Measurements from ENCODE around the gene NCKIPSD.

Gene NCKIPSD

GRCh38 chr3:48628277-48629017, 57.3 kb downstream of the NCKIPSD start:
- Histone ChIP-seq H3K4me3 (ENCODE audit: low read depth, low read length) (no peak overlapping the region), H3K4me1 (ENCODE audit: control insufficient read depth, insufficient read depth, low read length) (no peaks in the 10 kb centered on the region), H3K27ac (ENCODE audit: extremely low read depth, low read depth, low read length) (no peak overlapping the region), H3K9me3 (ENCODE audit: control insufficient read depth, insufficient read depth, low read depth, low read length) (no peaks in the 10 kb centered on the region), H3K36me3 (ENCODE audit: control insufficient read depth in 2 of 2, insufficient read depth in 1 of 2, low read length in 2 of 2) (peaks cover 0 to 87% of the 10 kb centered on the region in 2 experiments; a peak in 1 of 3 replicates)
- ChIA-PET CTCF (interaction anchor here (0.6 kb wide), 1 partner anchor 361 kb away, joined by 3 read pairs; no protein-coding TSS in a partner anchor), POLR2A (no interaction called here)
- TF ChIP-seq GLIS1 (tag by site-specific recombination; IDR thresholded peaks at IDR 0.05) = peak; percentile 22; the same call in 1 of the 2 replicates
- no peak for TF ChIP-seq ZNF639 (tag by site-specific recombination; IDR thresholded peaks at IDR 0.05)
- TF ChIP-seq ZNF394 (tag by site-specific recombination; IDR thresholded peaks at IDR 0.05; ENCODE audit: borderline replicate concordance) = peak; percentile 55; the same call in 1 of the 2 replicates

- Histone ChIP-seq H3K4me1 (ENCODE audit: control insufficient read depth, insufficient read depth, low read length) (no peaks in the 10 kb centered on the region), H3K36me3 (ENCODE audit: control insufficient read depth in 2 of 2, insufficient read depth in 1 of 2, low read length in 2 of 2) (peaks cover 0 to 58% of the 10 kb centered on the region in 2 experiments; a peak in 1 of 3 replicates)
- POLR2A ChIA-PET = no interaction called here
Measured at GRCh38 chr3:48625600-48625999, 60.1 kb downstream of the NCKIPSD start.

GRCh38 chr3:48624767-48625166, 60.9 kb downstream of the NCKIPSD start:
- H3K4me3 ChIP-seq (ENCODE audit: low read depth, low read length) = no peak overlapping the region
- H3K36me3 ChIP-seq (ENCODE audit: control insufficient read depth in 2 of 2, insufficient read depth in 1 of 2, low read length in 2 of 2) = peaks cover 0 to 50% of the 10 kb centered on the region in 2 experiments; a peak in 1 of 3 replicates
- H3K27ac ChIP-seq (ENCODE audit: extremely low read depth, low read depth, low read length) = no peak overlapping the region
- POLR2A ChIA-PET = interaction anchor here (1.2 kb wide), 1 partner anchor 10 kb away, joined by 7 read pairs; the partner anchor contains the start of gene SLC26A6
- H3K4me1 ChIP-seq (ENCODE audit: control insufficient read depth, insufficient read depth, low read length) = no peaks in the 10 kb centered on the region
- CTCF ChIA-PET = no interaction called here
- no peaks in the 10 kb centered on the region for H3K9me3 ChIP-seq (ENCODE audit: control insufficient read depth, insufficient read depth, low read depth, low read length)
- no peak for TF ChIP-seq ZNF404 (tag by site-specific recombination; IDR thresholded peaks at IDR 0.05)
- TF ChIP-seq ZNF211 (tag by site-specific recombination; IDR thresholded peaks at IDR 0.05; ENCODE audit: low read depth) = no peak
- TF ChIP-seq BCL11B (tag by site-specific recombination; IDR thresholded peaks at IDR 0.05; ENCODE audit: low read depth) = no peak

More at GRCh38 chr3:48625600-48625999, 60.1 kb downstream of the NCKIPSD start:
- Histone ChIP-seq H3K27ac (ENCODE audit: extremely low read depth, low read depth, low read length) (no peak overlapping the region), H3K4me3 (ENCODE audit: low read depth, low read length) (no peak overlapping the region), H3K9me3 (ENCODE audit: control insufficient read depth, insufficient read depth, low read depth, low read length) (no peaks in the 10 kb centered on the region)
- CTCF ChIA-PET = no interaction called here
- TF ChIP-seq ZNF426 (tag by site-specific recombination; IDR thresholded peaks at IDR 0.05) (no peak), ZNF701 (tag by site-specific recombination; IDR thresholded peaks at IDR 0.05) (no peak), ZBTB21 (tag by site-specific recombination; IDR thresholded peaks at IDR 0.05) (no peak), ZNF514 (tag by site-specific recombination; IDR thresholded peaks at IDR 0.05) (no peak), ZBTB8A (tag by site-specific recombination; IDR thresholded peaks at IDR 0.05) (no peak), ZNF433 (tag by site-specific recombination; IDR thresholded peaks at IDR 0.05; ENCODE audit: low read depth) (no peak), ZNF248 (tag by site-specific recombination; IDR thresholded peaks at IDR 0.05) (no peak), ZNF792 (tag by site-specific recombination; IDR thresholded peaks at IDR 0.05) (no peak), ZNF366 (tag by site-specific recombination; conservative IDR thresholded peaks at IDR 0.05) (no peak), ZNF530 (tag by site-specific recombination; IDR thresholded peaks at IDR 0.05; ENCODE audit: low read depth) (no peak), SP2 (tag by site-specific recombination; IDR thresholded peaks at IDR 0.05) (no peak), ZNF837 (tag by site-specific recombination; IDR thresholded peaks at IDR 0.05) (no peak), ZNF621 (tag by site-specific recombination; IDR thresholded peaks at IDR 0.05) (no peak), RBAK (tag by site-specific recombination; IDR thresholded peaks at IDR 0.05) (no peak)

Measured in HEK293 (cell line).